ENCODE results near the gene TBATA. TPM values are rescaled to one million over a fixed set of nuclear protein-coding genes. Genes with fewer than 3 reads are reported as not detected.

Gene TBATA
- total and polyA plus RNA-seq, 2 of the 8 experiments (the other 6 are each of a cell fraction or from before 2014, with no cell fraction given) = not detected

- Histone ChIP-seq H3K27me3 (replicated peaks in 1 of 4; ENCODE audit: control insufficient read depth in 3 of 4, extremely low read depth in 1 of 4, insufficient read depth in 3 of 4, low read length in 3 of 4) (no peaks in the 10 kb centered on the region), H3K4me1 (replicated peaks in 1 of 4; ENCODE audit: control insufficient read depth in 3 of 4, insufficient read depth in 4 of 4, low read length in 3 of 4) (peaks cover 0 to 4% (median 0%) of the 10 kb centered on the region in 4 experiments; a peak in 1 of 7 replicates), H4K20me1 (replicated peaks in 1 of 2; ENCODE audit: control insufficient read depth in 1 of 2, insufficient read depth in 2 of 2, low read length in 2 of 2) (peaks cover 0 to 2% of the 10 kb centered on the region in 2 experiments), H3K27ac (ENCODE audit: low read depth, low read length) (no peak overlapping the region), H3K18ac (ENCODE audit: extremely low read depth, low read length) (no peak overlapping the region), H4K8ac (ENCODE audit: extremely low read depth, insufficient read depth, low read length) (no peak overlapping the region), H2BK20ac (ENCODE audit: low read length) (no peak overlapping the region), H2BK15ac (ENCODE audit: low read length) (no peak overlapping the region), H2BK120ac (replicated peaks; ENCODE audit: low read depth, low read length) (no peak overlapping the region), H3K79me2 (ENCODE audit: control insufficient read depth in 1 of 2, insufficient read depth in 2 of 2, low read length in 2 of 2) (no peaks in the 10 kb centered on the region), H3K23ac (ENCODE audit: insufficient read length) (no peak overlapping the region), H4K91ac (replicated peaks; ENCODE audit: insufficient read length, low read length) (no peak overlapping the region), H3K9ac (replicated peaks in 1 of 4; ENCODE audit: extremely low read depth in 1 of 4, low read depth in 3 of 4, low read length in 3 of 4) (no peak overlapping the region), H3K9me3 (ENCODE audit: insufficient read depth in 2 of 2, low read depth in 1 of 2, low read length in 1 of 2) (no peaks in the 10 kb centered on the region), H2AFZ (ENCODE audit: low read length) (no peak overlapping the region), H3K4me2 (ENCODE audit: insufficient read depth in 1 of 2, low read depth in 2 of 2, low read length in 2 of 2) (no peak overlapping the region), H3K79me1 (ENCODE audit: low read depth, low read length) (no peaks in the 10 kb centered on the region), H2AK5ac (ENCODE audit: low read depth, low read length) (no peak overlapping the region), H3K14ac (ENCODE audit: insufficient read length) (no peak overlapping the region), H3K56ac (replicated peaks; ENCODE audit: insufficient read length, low read depth, low read length) (no peak overlapping the region), H3K4me3 (ENCODE audit: extremely low read depth in 1 of 4, insufficient read depth in 2 of 4, low read depth in 3 of 4, low read length in 4 of 4) (no peak overlapping the region), H3K23me2 (ENCODE audit: low read depth, low read length) (no peaks in the 10 kb centered on the region), H2BK5ac (ENCODE audit: low read depth, low read length) (no peak overlapping the region), H2BK12ac (ENCODE audit: low read depth, low read length) (no peak overlapping the region), H4K5ac (ENCODE audit: insufficient read length, low read depth, low read length) (no peak overlapping the region), H3K4ac (replicated peaks; ENCODE audit: insufficient read length, low read depth, low read length) (no peak overlapping the region), H3K36me3 (ENCODE audit: control insufficient read depth in 2 of 4, insufficient read depth in 4 of 4, low read length in 3 of 4) (no peaks in the 10 kb centered on the region; a peak in 1 of 8 replicates)
- WGBS, 2 experiments (ENCODE audit: extremely low coverage in 1 of 2, insufficient coverage in 1 of 2, insufficient read length in 1 of 2, insufficient replicate concordance in 2 of 2, low coverage in 1 of 2, low lambda C conversion rate in 2 of 2, missing lambda C conversion rate in 1 of 2) = 91% methylated on average over 17 of the region's 17 CpGs; no CpG with 5 or more reads in 1 of the 2 experiments
- no peak for FAIRE-seq
- ChIA-PET POLR2A (ENCODE audit: partially characterized antibody) (no interaction called here), CTCF (ENCODE audit: partially characterized antibody) (interaction anchor here (0.9 to 1.1 kb wide), 4 partner anchors 10 to 184 kb away, joined by 3 to 5 read pairs (median 4); no protein-coding TSS in a partner anchor)
- no peak for DNase-seq (ENCODE audit: low read depth in 1 of 2, low spot score in 2 of 2)
- TF ChIP-seq RAD21 (IDR thresholded peaks at IDR 0.05 in 1 of 2, conservative IDR thresholded peaks at IDR 0.05 in 1 of 2; ENCODE audit: low read depth in 2 of 2, low read length in 2 of 2) (peak in 1 of 2 experiments; percentile 20; a peak in 1 of 4 replicates), EP300 (IDR thresholded peaks at IDR 0.05; ENCODE audit: borderline replicate concordance in 1 of 2, low read depth in 2 of 2, low read length in 2 of 2) (no peak), CTCF (IDR thresholded peaks at IDR 0.05; ENCODE audit: control extremely low read depth in 1 of 3, insufficient read depth in 1 of 3, low read depth in 1 of 3, low read length in 3 of 3) (peak in 2 of 3 experiments; percentile 4 to 15; a peak in 2 of 4 replicates), SP2 (IDR thresholded peaks at IDR 0.05; ENCODE audit: low read length) (no peak), TEAD4 (IDR thresholded peaks at IDR 0.05; ENCODE audit: low read depth, low read length) (no peak)
These were observed 41.8 kb downstream of the TBATA start for GRCh38 chr10:70743430-70743788.

All from H1 (cell line).